ES-I3 (cell line): ENCODE measurements around the gene CDY2B.
"Not testable (repeated sequence)": the region's sequence is repeated elsewhere in the genome, so short reads cannot be mapped to it uniquely, and the experiment has no call there.

Source experiments
- H3K36me3 ChIP-seq: 2 replicates; pipeline ENCODE4 v1.6.1; 2013; ENCODE audit warnings: mild to moderate bottlenecking, low read length, control low read depth, moderate library complexity; ENCODE audit not compliant: insufficient read depth
- H3K4me1 ChIP-seq: 2 replicates; pipeline ENCODE4 v1.6.1; 2013; ENCODE audit warnings: mild to moderate bottlenecking, control low read depth, low read length; ENCODE audit not compliant: insufficient read depth
- H3K9ac ChIP-seq: 2 replicates; pipeline ENCODE4 v1.6.1; 2013; ENCODE audit warnings: low read depth, mild to moderate bottlenecking, low read length, moderate library complexity
- H3K9me3 ChIP-seq: 2 replicates; pipeline ENCODE4 v1.6.1; 2013; ENCODE audit warnings: mild to moderate bottlenecking, low read length, moderate library complexity; ENCODE audit not compliant: control insufficient read depth, insufficient read depth

The CDY2B gene, protein sequence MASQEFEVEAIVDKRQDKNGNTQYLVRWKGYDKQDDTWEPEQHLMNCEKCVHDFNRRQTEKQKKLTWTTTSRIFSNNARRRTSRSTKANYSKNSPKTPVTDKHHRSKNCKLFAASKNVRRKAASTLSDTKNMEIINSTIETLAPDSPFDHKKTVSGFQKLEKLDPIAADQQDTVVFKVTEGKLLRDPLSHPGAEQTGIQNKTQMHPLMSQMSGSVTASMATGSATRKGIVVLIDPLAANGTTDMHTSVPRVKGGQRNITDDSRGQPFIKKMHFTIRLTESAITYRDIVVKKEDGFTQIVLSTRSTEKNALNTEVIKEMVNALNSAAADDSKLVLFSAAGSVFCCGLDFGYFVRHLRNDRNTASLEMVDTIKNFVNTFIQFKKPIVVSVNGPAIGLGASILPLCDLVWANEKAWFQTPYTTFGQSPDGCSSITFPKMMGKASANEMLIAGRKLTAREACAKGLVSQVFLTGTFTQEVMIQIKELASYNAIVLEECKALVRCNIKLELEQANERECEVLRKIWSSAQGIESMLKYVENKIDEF

DNA sequence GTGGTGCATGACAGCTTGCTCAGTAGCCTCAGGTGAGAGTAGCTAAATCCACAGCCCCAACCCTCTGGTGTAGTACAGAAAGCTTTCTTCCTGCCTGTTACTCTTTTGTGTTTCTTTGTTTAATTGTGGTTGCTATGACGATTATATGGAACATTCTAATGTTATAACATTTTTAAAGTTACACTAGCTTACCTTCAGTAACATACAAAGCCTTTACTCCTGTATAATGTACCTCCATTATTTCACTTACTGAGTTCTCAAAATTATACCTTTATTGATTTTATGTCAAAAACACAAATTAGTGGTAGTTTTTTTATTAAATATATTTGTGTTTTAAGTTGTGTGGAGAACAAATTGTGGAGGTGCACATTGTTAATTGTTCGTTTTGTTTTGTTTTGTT is at the start of gene CDY2B:
TSS of gene CDY2B (minus strand) at position 101 of the 400 bp plus-strand sequence. CDS start 328 bp downstream, outside the sequence.
- not testable (repeated sequence) for H3K9me3 ChIP-seq

DNA sequence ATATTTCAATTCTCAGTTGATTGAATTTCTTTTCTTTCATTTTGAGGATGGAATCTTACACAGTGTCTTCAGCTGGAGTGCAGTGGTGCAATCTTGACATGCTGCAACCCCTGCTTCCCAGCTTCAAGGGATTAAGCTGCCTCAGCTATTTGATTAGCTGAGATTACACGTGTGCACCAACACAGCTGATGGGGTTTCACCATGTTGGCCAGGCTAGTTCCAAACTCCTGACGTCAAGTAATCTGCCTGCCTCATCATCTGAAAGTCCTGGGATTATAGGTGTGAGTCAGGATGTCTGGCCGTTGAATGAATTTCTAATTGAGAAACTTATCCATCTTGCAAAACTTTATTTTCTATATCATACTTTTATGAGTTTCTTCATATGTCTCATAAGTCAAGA is 28.0 kb upstream of the CDY2B start:
- not testable (repeated sequence) for H3K36me3 ChIP-seq, H3K4me1 ChIP-seq, H3K9me3 ChIP-seq, H3K9ac ChIP-seq

More for the DNA sequence above, at the start of gene CDY2B:
- H3K4me1 ChIP-seq, H3K9ac ChIP-seq, H3K36me3 ChIP-seq: not testable (repeated sequence)

- H3K9ac ChIP-seq, H3K4me1 ChIP-seq, H3K36me3 ChIP-seq, H3K9me3 ChIP-seq: not testable (repeated sequence)
Observed at GRCh38 chrY:17907351-17907750, 27.3 kb upstream of the CDY2B start.

- not testable (repeated sequence) for H3K9ac ChIP-seq, H3K36me3 ChIP-seq, H3K9me3 ChIP-seq, H3K4me1 ChIP-seq
Observed at GRCh38 chrY:17881697-17882096, 1.7 kb upstream of the CDY2B start.

DNA sequence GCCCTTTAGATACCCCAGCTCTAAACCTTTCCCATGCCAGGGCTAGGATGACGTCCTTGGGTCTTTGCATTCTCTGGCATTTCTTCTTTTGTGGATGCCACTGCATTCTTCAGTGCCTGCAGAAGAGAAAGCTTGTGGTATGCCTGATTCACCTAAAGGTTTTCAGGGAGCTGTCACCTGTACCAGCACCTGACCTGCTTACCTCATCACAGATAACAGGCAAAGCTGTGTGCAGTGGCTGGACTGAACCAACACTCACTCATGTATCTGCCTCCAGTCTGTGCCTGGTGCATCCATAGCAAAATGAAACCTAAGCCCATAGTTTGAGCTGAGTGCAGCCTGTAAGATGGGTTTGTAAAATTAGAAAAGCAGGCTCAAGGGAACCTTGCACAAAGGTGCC is 3.3 kb downstream of the CDY2B start:
- H3K36me3 ChIP-seq, H3K9ac ChIP-seq, H3K4me1 ChIP-seq, H3K9me3 ChIP-seq: not testable (repeated sequence)

- not testable (repeated sequence) for H3K4me1 ChIP-seq, H3K36me3 ChIP-seq, H3K9ac ChIP-seq, H3K9me3 ChIP-seq
Observed at GRCh38 chrY:17875401-17875800, 4.6 kb downstream of the CDY2B start.

- not testable (repeated sequence) for H3K9me3 ChIP-seq
Observed at GRCh38 chrY:17871194-17871903, 8.7 kb downstream of the CDY2B start.

DNA sequence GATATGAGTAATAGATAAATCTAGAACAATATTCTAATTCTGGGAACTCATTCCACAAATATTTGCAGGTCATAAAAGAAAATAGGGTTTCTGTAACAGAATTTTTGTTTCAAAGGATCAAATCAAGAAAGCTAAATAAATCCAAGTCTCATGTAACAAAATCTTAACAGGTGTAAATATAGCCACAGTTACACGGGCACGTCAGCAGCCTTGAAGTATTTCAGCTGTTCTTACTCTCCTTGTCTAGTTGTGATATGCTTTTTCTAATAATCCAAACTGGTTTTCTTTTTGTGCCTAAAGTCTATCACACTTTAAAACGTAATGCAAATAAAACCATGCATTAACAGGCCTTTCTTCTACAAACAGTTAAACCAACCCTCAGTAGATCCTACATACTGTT is 9.3 kb downstream of the CDY2B start:
- H3K9ac ChIP-seq, H3K36me3 ChIP-seq, H3K9me3 ChIP-seq, H3K4me1 ChIP-seq: not testable (repeated sequence)

More at GRCh38 chrY:17871194-17871903, 8.7 kb downstream of the CDY2B start:
- not testable (repeated sequence) for H3K9ac ChIP-seq, H3K36me3 ChIP-seq, H3K4me1 ChIP-seq

- H3K36me3 ChIP-seq, H3K4me1 ChIP-seq, H3K9ac ChIP-seq: not testable (repeated sequence)
Observed at GRCh38 chrY:17867850-17868249, 12.2 kb downstream of the CDY2B start.

GRCh38 chrY:17860634-17861033 is 19.4 kb downstream of the CDY2B start:
- H3K36me3 ChIP-seq, H3K9ac ChIP-seq, H3K9me3 ChIP-seq, H3K4me1 ChIP-seq: not testable (repeated sequence)

More at GRCh38 chrY:17867850-17868249, 12.2 kb downstream of the CDY2B start:
- H3K9me3 ChIP-seq: not testable (repeated sequence)

GRCh38 chrY:17856963-17857848 is 22.8 kb downstream of the CDY2B start:
- not testable (repeated sequence) for H3K36me3 ChIP-seq, H3K4me1 ChIP-seq, H3K9ac ChIP-seq, H3K9me3 ChIP-seq

DNA sequence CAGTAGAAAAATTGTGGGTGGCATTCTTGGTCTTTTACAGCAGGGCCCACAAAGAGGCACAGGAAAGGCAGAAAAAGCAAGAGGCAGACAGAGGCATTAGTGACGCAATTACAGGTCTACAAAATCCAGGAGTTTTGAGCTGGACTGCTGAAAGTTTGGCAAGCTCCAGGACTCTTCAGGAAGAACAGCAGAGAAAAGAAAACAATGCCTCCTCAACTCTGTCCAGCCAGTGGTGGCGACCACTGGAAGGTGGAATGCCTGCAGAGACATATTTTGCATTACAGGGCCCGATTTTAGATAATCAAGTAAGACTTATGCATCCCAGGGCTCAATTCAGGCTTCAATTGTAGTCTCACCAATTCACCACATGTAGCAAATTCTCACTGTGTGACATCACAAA is 23.5 kb downstream of the CDY2B start:
- H3K4me1 ChIP-seq, H3K9me3 ChIP-seq, H3K36me3 ChIP-seq, H3K9ac ChIP-seq: not testable (repeated sequence)

GRCh38 chrY:17849131-17849530 is 30.9 kb downstream of the CDY2B start:
- H3K36me3 ChIP-seq, H3K4me1 ChIP-seq, H3K9ac ChIP-seq, H3K9me3 ChIP-seq: not testable (repeated sequence)

DNA sequence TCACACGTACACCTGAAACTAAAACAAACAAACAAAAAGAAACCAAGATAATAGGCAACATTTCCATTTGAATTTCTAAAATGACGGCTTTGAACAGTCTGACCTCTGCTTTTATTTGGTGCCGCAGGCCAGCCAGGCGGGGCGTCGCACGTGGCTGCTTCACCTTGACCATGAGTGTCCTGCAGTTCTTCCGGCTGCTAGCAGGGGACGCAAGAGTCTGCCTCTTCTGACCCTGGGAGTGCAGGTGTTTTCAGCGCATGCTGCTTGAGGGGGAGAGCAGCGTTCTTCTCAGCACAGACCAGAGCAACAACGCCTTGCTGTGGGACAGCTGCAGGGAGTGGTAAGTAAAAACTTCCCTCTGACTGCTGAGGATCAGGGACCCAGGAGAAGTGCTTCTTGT is 47.9 kb downstream of the CDY2B start:
- H3K36me3 ChIP-seq, H3K9me3 ChIP-seq, H3K9ac ChIP-seq, H3K4me1 ChIP-seq: not testable (repeated sequence)
